Placental epithelial cell (primary cell): ENCODE results near the gene WFDC12. TPM values are rescaled to one million over a fixed set of nuclear protein-coding genes. Genes with fewer than 3 reads are reported as not detected.

Experiments
- total RNA-seq: library from RNA; depleted of rRNA; stranded (reverse); fragments of >200 nt; gene quantifications from 2 replicates; pipeline ENCODE4 v1.2.3, GENCODE V29; 2012

WFDC12 gene
- total RNA-seq = not detected in 2 replicates

GRCh38 chr20:45124365-45124764 lies at the start of gene WFDC12:
Gene WFDC12 (minus strand): TSS chr20:45124465. CDS start chr20:45124447, 18 bp downstream.

GRCh38 chr20:45114465-45115385 lies 9.5 kb downstream of the WFDC12 start, which contains the start of gene WFDC5:
Gene WFDC5 (minus strand): TSS chr20:45115174. CDS start chr20:45115083, 91 bp downstream.

GRCh38 chr20:45100563-45101245 lies 23.6 kb downstream of the WFDC12 start, which contains the start of gene KCNS1:
Gene KCNS1 (minus strand): TSS chr20:45101127. CDS start chr20:45099236, 1,891 bp downstream.

Other genes starting within 250 kb of the WFDC12 start
- 74.2 and 153 TPM in 2 replicates for gene YWHAB, start 238.8 kb downstream of the WFDC12 start, total RNA-seq
- 12.9 and 20.4 TPM in 2 replicates for gene PABPC1L, start 214.4 kb downstream of the WFDC12 start, total RNA-seq
- 11.8 and 24.8 TPM in 2 replicates for gene TOMM34, start 164.1 kb downstream of the WFDC12 start, total RNA-seq
- gene STK4, start 158.0 kb downstream of the WFDC12 start, total RNA-seq = 13.7 and 20.6 TPM in 2 replicates
- gene KCNS1, start 23.3 kb downstream of the WFDC12 start, total RNA-seq = 0.79 and 7.3 TPM in 2 replicates
- gene WFDC5, start 9.3 kb downstream of the WFDC12 start, total RNA-seq = not detected in 2 replicates
- gene PI3, start 50.4 kb upstream of the WFDC12 start, total RNA-seq = not detected in 2 replicates
- gene SEMG1, start 82.6 kb upstream of the WFDC12 start, total RNA-seq = not detected in 2 replicates
- gene SEMG2, start 96.9 kb upstream of the WFDC12 start, total RNA-seq = not detected in 2 replicates
- gene SLPI, start 130.1 kb upstream of the WFDC12 start, total RNA-seq = 0.79 TPM in 1 of 2 replicates, not detected in the other
- gene RBPJL, start 182.4 kb upstream of the WFDC12 start, total RNA-seq = not detected in 2 replicates
- gene MATN4, start 183.8 kb upstream of the WFDC12 start, total RNA-seq = 0.54 and 1.2 TPM in 2 replicates
- 206 and 382 TPM in 2 replicates for gene SDC4, start 224.0 kb upstream of the WFDC12 start, total RNA-seq
- gene SYS1, start 238.7 kb upstream of the WFDC12 start, total RNA-seq = 34.9 and 57.5 TPM in 2 replicates